Mesenteric fat pad (tissue), 1 donor: ENCODE data around the gene DHRS7. TPM values are rescaled to one million over a fixed set of nuclear protein-coding genes. Genes with fewer than 3 reads are reported as not detected.

Experiments used
- DNase-seq: peaks from one replicate; pipeline ENCODE4 v3.0.0-alpha.2; 2020; ENCODE audit warnings: low spot score
- total RNA-seq: library from RNA; stranded (reverse); fragmentation: NEBNext Ultra II Directional; extraction: Animal tissue kit (Norgen Biotek cat#: 25700); gene quantifications from one replicate; pipeline ENCODE4 v1.2.1, GENCODE V29; 2021
- donor health status: DM: yes; HTN: yes; CAD: no.

Gene DHRS7
- total RNA-seq, 1 donor from 2014 or later: 47.9 TPM

DNA sequence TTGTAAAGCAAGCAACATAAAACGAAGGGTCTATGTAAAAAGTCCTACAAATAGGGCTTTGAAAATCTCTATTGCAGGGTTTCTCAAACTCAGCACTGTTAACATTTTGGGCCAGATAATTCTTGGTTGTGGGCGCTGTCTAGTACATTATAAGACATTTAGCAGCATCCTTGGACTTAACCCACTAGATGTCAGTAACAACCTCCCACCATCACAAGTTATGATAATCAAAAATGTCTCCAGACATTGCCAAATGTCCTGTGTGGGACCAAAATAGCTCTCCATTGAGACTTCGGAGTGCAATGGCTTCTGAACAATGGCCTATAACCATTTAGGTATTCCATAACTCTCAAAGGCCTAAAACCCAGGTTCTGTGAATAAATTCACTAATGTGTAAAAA is 22.9 kb upstream of the DHRS7 start:
- DNase-seq: no peak

DNA sequence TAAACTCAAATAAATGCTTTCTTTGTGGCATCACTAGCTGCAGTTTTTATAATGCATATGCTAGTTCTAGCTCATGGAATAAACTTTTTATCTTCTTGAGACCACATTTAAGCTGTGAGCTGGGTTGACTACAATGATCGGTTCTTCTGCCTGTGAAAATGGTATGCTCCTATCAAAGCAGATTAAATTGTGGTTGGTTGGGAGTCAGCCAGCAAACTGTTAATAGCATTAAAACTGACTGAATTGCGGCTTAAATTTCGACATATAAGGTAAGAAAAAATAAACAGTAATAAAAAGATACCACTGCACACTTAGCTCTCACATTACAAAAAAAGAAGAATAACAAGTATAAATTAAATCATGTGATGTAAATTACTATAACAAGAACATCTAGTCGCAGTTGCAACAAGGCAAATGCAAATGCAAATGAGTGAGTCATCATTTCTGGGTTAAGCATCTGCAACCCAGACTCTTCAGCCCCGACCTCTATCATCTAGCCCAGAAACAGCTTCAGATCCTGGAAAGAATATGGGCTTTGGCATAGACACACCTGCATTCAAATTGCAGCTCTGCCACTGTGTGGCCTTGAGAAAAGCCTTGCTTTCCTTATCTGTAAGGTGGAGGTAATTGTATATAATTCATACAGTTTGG is 19.8 kb upstream of the DHRS7 start:
- DNase-seq: no peak

- DNase-seq: no peak
These were observed 19.1 kb upstream of the DHRS7 start for GRCh38 chr14:60184146-60184904.

- DNase-seq: no peak
These were observed 18.5 kb upstream of the DHRS7 start for GRCh38 chr14:60183741-60184140.

- DNase-seq: no peak
These were observed 17.9 kb upstream of the DHRS7 start for GRCh38 chr14:60183138-60183537.

- no peak for DNase-seq
These were observed 14.3 kb upstream of the DHRS7 start for GRCh38 chr14:60179431-60179869.

GRCh38 chr14:60178820-60179219 is 13.6 kb upstream of the DHRS7 start:
- no peak for DNase-seq

- DNase-seq: no peak
These were observed 13.0 kb upstream of the DHRS7 start for GRCh38 chr14:60178164-60178563.

GRCh38 chr14:60175255-60175902 is 10.2 kb upstream of the DHRS7 start:
- DNase-seq: no peak

DNA sequence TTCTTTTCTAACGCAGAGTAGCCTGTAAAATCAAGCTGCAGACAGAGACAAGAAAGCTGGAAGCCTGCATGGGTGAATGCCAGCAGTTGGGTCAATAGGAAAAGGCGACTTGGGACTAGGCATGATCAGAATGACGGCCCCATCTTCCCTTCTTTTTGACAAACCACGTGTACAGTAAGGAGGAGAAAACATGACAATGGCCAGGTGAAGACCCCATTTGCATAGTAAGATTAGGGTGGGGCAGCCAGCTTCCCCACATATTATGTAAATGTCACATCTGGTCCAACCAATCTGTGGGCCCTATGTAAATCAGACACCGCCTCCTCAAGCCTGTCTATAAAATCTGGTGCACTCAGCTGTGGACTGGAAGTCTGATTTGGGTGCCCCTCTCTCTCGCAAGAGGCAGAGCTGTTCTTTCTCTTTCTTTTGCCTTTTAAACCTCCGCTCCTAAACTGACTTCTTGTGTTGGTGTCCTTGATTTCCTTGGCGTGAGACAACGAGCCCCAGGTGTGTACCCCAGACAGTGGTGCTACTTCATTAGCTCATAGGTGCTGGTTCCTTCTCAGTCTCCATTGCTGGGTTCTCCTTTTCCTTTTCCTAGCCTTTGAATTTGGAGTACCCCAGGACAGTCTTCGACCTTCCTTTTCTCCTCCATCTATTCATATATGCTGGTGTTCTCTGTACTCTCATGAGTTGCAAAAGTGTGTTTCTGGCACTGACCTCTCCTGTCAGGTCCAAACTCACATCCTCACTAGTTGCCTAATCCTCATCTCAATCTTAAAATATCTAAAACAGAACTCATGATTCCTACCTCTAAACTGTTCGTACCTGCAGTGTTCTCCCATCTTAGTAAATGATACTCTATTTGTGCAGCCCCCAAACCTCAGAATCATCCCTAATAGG is 9.4 kb upstream of the DHRS7 start:
- no peak for DNase-seq

- DNase-seq: no peak
These were observed 6.5 kb upstream of the DHRS7 start for GRCh38 chr14:60171690-60172089.

DNA sequence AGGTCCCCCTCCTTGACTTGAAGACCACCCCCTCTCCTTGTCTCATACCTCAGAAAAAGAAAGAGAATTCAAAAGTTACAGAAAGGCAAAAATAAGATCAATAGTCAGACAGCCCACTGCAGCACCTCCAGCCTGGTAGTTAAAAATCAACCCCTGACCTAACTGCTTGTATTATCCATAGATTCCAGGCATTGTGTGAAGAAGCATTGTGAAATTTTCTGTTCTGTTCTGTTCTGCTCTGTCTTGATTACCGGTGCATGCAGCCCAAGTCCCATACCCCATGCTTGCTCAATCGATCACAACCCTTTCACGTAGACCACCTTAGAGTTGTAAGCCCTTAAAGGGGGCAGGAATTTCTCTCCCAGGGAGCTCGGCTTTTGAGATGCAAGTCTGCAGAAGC is 5.8 kb upstream of the DHRS7 start:
- no peak for DNase-seq

- DNase-seq: no peak
These were observed 4.5 kb upstream of the DHRS7 start for GRCh38 chr14:60169722-60170121.

DNA sequence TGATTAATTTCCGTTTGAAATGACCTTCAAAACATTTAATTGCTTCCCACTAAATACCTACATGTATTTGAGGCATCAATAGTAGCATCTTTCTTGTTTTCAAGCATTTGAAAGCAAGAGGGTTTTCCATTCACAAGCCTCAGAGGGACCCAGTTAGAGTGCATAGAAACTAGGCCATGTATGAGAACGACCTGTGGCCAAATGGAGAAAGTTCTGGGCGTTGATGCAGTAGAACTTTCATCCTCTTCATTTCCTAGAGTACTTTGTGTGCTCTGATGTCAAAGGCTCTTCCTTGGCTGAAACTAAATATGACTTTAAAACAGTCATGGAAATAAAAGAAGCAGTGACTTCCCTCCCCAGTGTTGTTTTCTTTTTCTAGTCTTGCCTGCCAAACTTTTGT is 944 bp upstream of the DHRS7 start:
- no peak for DNase-seq

- DNase-seq: no peak
These were observed 314 bp upstream of the DHRS7 start for GRCh38 chr14:60165547-60165876.

GRCh38 chr14:60164404-60164711 is 840 bp downstream of the DHRS7 start:
- no peak for DNase-seq

GRCh38 chr14:60163693-60164092 is 1.5 kb downstream of the DHRS7 start:
- DNase-seq: no peak

DNA sequence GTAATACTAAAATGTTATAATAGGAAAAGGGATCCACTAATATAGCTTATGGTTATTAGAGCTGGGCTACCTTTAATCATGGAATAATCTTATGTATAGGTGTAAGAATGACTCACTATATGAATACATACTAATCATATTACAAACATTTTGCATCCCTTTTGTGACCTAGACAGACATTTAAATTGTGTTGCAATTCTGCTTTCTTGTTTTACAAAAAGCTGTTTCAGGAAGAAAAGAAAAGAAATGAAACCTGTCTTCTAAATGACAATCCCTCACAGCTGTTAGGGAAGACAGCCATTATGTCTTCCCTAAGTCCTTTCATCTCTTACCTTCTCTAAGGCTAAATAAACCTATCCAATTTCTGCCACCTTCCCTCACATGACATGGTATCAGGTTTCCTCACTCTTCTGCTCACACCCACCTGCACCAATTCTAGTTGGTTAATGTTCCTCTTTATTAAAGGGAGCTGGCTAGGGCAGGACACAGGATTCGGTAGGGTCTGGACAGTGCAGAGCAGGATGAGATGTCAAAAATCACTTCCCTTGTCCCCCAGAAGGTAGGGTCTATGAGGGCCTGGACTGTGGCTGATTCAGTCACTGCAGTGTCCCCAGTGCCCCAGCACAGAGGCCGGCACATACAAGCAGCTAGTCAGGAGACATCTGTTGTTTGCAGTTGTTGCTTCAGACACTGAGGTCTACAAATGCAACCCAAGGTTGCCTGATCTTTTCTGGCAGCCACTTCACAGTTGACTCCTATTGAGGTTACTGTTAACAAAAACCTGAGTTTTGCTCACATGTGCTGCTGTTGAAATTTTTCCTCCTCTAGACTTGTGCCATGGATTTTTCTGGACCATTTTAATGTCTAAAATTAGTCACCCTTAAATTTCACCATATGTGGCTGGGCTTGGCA is 3.7 kb downstream of the DHRS7 start:
- no peak for DNase-seq

DNA sequence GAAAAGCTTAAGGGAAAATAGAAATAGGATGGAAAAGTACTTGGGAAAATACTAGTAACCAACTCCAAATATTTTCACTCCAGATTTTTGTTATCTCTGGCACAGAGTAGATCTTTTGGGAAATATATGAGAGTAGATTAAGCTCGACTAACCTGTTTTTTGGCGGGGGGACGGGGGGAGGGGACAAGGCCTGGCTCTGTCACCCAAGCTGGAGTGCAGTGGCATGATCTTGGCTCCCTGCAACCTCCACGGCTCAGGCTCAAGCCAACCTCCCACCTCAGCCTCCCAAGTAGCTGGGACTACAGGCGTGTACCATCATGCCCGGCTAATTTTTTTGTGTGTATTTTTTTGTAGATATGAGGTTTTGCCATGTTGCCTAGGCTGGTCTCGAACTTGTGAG is 4.8 kb downstream of the DHRS7 start:
- DNase-seq: no peak

DNA sequence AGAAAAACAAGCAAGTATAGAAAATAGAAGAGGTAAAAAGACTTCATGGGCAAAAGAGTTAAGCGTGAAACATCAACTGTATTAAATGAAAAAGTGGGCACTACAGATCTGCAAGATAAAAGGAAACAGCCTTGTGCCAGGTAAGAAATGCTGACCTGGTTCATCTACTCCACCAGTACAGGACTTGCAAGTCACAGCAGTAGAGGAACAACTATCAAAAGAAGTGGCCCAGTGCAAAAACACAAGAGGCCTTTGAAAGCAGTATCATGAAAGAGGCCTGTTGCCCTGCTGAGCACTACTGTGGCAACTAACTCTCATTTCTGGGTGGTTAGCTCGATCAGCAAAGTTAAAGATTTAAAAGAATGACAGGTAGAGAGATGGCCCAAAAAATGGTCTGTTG is 10.5 kb downstream of the DHRS7 start:
- DNase-seq: no peak

GRCh38 chr14:60153991-60154390 is 11.2 kb downstream of the DHRS7 start:
- DNase-seq: no peak
